HG03039 (cell line): ENCODE results near the gene SCNM1.
"Not testable (repeated sequence)": the region's sequence is repeated elsewhere in the genome, so short reads cannot be mapped to it uniquely, and the experiment has no call there.

Experiments used
- ATAC-seq: cut with Tn5 transposase; IDR thresholded peaks from one replicate; pipeline ENCODE4 v1.9.1; 2021; ENCODE audit warnings: mild to moderate bottlenecking, moderate library complexity; ENCODE audit not compliant: unreplicated experiment

SCNM1 gene

GRCh38 chr1:151192047-151192446 is 26.1 kb downstream of the SCNM1 start:
- ATAC-seq = no peak

DNA sequence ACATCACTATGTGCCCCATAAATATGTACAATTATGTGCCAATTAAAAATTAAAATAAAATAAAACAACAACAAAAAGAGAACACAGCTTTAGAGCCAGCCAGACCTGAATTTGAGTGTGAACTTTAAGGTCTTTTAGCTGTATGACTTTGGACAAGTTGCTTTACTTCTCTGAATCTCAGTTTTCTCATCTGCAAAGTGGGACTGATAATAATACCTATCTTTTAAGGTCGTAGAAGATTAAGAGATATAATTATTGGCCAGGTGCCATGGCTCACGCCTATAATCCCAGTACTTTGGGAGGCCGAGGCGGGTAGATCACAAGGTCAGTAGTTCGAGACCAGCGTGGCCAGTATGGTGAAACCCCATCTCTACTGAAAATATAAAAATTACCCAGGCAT is 27.4 kb downstream of the SCNM1 start:
- ATAC-seq = no peak

GRCh38 chr1:151193856-151194255 is 27.9 kb downstream of the SCNM1 start:
- no peak for ATAC-seq

DNA sequence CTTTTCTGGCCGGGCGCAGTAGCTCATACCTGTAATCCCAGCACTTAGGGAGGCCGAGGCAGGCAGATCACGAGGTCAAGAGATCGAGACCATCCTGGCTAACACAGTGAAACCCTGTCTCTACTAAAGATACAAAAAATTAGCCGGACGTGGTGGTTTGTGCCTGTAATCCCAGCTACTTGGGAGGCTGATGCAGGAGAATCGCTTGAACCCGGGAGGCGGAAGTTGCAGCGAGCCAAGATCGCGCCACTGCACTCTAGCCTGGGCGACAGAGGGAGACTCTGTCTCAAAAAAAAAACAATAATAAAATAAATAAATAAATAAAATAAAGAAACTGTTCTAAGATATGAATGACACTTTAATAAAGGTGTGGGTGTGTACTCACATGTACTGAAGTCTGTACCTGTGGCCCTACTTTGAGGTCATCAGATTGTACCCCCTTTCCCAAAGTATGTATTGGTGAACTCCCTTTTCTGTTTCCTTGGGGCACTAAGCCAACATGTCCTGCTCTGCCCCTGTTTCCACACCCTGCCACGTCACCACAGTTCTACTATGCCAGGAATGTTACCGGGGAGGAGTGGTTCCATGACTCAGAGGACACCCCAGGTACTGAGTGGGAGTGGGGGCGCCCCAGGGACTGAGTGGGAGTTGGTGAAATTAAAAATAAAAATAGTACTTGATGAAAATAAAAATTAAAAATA is 29.1 kb downstream of the SCNM1 start:
- ATAC-seq = not testable (repeated sequence)

GRCh38 chr1:151196292-151196800 is 30.4 kb downstream of the SCNM1 start:
- ATAC-seq = no peak

- no peak for ATAC-seq
Measured at GRCh38 chr1:151197863-151198253, 31.9 kb downstream of the SCNM1 start.

DNA sequence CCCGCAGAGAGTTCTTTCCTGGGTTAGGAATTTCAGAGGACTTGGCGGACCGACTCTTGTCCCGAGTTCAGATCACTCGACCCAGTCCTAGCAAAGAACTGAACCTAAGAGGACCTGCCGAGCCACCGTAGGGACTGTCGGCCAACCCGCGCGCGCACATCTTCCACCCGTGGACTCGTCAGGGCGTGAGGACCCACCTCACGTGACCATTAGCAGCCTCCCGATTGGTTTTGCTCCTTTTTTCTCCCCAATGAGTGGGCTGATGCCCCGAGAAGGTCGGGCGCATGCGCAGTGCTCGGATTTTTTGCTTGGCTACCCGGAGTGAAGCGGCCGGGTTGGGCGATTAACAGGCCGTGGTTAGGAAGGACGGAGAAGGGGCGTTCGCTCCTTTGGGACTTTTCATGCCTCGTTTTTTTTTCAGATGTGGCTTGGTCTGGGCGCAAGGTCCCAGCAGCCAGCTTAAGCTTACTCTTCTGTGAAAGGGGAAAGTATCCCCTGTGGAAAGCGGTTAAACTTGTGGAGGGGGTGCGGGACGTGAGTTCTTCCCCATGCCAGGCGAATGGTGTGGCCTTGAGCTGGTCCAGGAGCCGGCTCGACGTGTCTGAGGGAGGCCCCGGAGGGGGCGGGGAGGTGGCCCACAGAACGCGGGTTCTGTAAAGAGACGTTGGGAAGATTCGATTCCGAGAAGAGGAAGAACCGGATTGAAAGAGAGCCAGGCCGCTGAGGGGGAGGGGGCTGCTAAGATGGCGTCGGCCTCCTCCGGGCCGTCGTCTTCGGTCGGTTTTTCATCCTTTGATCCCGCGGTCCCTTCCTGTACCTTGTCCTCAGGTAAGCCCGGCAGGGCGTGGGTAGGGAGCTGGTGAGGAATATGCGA is 32.5 kb downstream of the SCNM1 start, which contains the start of gene PIP5K1A:
Gene PIP5K1A (plus strand): TSS at position 299 of the 874 bp plus-strand sequence. CDS start 445 bp downstream, at position 744.
- peak; percentile 75 for ATAC-seq

- ATAC-seq = no peak
Measured at GRCh38 chr1:151199873-151200581, 34.1 kb downstream of the SCNM1 start.

GRCh38 chr1:151205381-151205965 is 39.5 kb downstream of the SCNM1 start:
- ATAC-seq = not testable (repeated sequence)

DNA sequence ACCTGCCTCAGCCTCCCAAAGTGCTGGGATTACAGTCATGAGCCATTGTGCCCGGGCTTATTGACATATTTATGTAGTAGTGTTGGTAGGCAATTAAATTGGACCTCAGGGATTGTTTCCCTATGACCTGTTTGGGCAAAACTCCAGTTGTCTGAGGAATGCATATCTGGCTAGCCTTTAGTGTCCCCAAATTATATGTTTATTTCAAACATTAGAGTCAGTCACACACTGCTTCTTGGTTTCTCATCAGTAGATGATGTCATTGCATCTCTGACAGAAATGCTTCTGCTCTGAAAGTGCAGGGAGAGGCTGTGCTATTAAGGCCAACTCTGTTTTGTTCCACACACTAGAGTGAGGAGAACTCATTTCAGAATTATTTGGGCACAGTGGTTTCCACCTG is 44.9 kb downstream of the SCNM1 start:
- ATAC-seq = no peak

DNA sequence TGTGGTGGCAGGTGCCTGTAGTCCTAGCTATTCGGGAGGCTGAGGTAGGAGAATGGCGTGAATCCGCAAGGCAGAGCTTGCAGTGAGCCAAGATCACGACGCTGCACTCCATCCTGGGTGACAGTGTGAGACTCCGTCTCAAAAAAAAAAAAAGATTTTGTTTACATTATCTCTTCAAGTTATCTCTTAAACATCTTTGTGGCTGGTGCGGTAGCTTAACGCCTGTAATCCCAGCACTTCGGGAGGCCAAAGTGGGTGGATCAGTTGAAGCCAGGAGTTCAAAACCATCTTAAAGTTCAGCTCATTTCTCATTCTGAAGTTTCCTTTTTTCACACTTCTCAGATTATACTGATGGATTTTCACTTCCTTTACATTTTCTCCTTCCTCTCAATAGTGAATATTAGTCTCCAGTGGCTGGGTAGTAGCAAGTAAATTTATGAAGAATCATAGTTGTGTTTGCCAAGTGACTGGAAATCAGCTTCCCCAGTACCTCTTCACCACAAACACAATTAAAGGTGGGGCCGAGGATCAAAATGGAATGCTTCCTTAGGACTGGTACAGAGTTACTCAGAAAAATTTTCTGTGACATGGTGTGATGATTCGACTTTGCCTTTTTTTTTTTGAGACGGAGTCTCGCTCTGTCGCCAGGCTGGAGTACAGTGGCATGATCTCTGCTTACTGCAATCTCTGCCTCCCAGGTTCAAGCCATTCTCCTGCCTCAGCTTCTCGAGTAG is 46.2 kb downstream of the SCNM1 start:
- ATAC-seq = no peak

DNA sequence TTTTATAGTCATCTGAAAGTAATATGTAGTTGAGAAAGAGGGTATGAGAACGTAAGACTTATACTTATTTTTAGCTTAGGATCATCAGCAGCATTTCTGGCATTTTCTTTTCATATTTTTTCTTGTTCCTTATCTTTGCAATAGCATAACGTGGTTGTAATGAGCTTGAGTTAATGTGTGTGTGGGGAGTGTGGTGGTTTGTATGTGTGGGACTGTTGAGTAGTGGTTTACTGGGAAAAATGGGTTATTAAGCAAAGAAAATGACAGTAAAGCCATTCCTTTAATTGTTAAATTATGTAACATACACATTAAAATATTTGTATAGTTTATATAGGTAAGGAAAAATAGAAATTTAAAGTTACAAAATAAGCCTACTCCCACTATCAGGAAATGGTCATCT is 47.6 kb downstream of the SCNM1 start:
- no peak for ATAC-seq
